Neural cell (in vitro differentiated cells): ENCODE measurements around the gene THOC1. TPM values are rescaled to one million over a fixed set of nuclear protein-coding genes. Genes with fewer than 3 reads are reported as not detected.
"Not testable (repeated sequence)": the region's sequence is repeated elsewhere in the genome, so short reads cannot be mapped to it uniquely, and the experiment has no call there.

Experiments
- H2AFZ ChIP-seq: fragments of 200-600, 300-800 bp; sonication (generic), shearing (Covaris generic); 2 replicates; pipeline ENCODE4 v1.6.0; 2014; ENCODE audit warnings: low read depth, mild to moderate bottlenecking, antibody characterized with exemption, low read length, moderate library complexity
- H3F3A ChIP-seq: fragments of 200-600 bp; shearing (Covaris generic); 2 replicates; pipeline ENCODE4 v1.6.1; 2016; ENCODE audit warnings: mild to moderate bottlenecking, moderate library complexity, mixed read lengths, antibody characterized with exemption, low read length; ENCODE audit not compliant: insufficient read depth, poor library complexity, severe bottlenecking
- H3K27ac ChIP-seq: fragments of 200-600, 300-800 bp; sonication (generic), shearing (Covaris generic); 2 replicates; pipeline ENCODE4 v1.5.1; 2014; ENCODE audit warnings: mild to moderate bottlenecking, low read length, moderate library complexity
- H3K27me3 ChIP-seq: fragments of 300-800, 200-600 bp; sonication (generic), shearing (Covaris generic); 2 replicates; pipeline ENCODE4 v1.6.0; 2014; ENCODE audit warnings: mild to moderate bottlenecking, low read depth, low read length, moderate library complexity; ENCODE audit not compliant: insufficient read depth
- H3K36me3 ChIP-seq: fragments of 300-800, 200-600 bp; sonication (generic), shearing (Covaris generic); 2 replicates; pipeline ENCODE4 v1.5.1; 2014; ENCODE audit warnings: mild to moderate bottlenecking, antibody characterized with exemption, low read length, moderate library complexity; ENCODE audit not compliant: insufficient read depth
- H3K4me2 ChIP-seq: fragments of 300-800, 200-600 bp; sonication (generic), shearing (Covaris generic); 2 replicates; pipeline ENCODE4 v1.6.0; 2014; ENCODE audit warnings: mild to moderate bottlenecking, low read length
- H3K4me3 ChIP-seq: fragments of 300-800, 200-600 bp; sonication (generic), shearing (Covaris generic); 2 replicates; pipeline ENCODE4 v1.5.1; 2014; ENCODE audit warnings: mild to moderate bottlenecking, low read length, moderate library complexity
- H3K79me2 ChIP-seq: fragments of 200-600 bp; shearing (Covaris generic); replicated peaks from 2 replicates; pipeline ENCODE4 v1.6.0; 2014; ENCODE audit warnings: mild to moderate bottlenecking, low read length, moderate library complexity; ENCODE audit not compliant: insufficient read depth
- H3K9ac ChIP-seq: fragments of 300-800, 200-600 bp; sonication (generic), shearing (Covaris generic); 2 replicates; pipeline ENCODE4 v1.6.1; 2016; ENCODE audit warnings: mild to moderate bottlenecking, low read length, mixed read lengths
- H3K9me2 ChIP-seq: fragments of 200-600 bp; shearing (Covaris generic); 2 replicates; pipeline ENCODE4 v1.6.1; 2016; ENCODE audit warnings: mild to moderate bottlenecking, low read length, mixed read lengths; ENCODE audit not compliant: insufficient read depth
- H3K9me3 ChIP-seq: fragments of 200-600, 300-800 bp; sonication (generic), shearing (Covaris generic); 2 replicates; pipeline ENCODE4 v1.6.1; 2016; ENCODE audit warnings: mild to moderate bottlenecking, mixed run types, low read length, moderate library complexity, mixed read lengths
- H4K20me1 ChIP-seq: fragments of 200-600 bp; shearing (Covaris generic); 2 replicates; pipeline ENCODE4 v1.6.1; 2016; ENCODE audit warnings: mild to moderate bottlenecking, mixed run types; ENCODE audit not compliant: insufficient read depth
- EP300 ChIP-seq: fragments of 450-650 bp; conservative IDR thresholded peaks from 2 replicates; pipeline ENCODE4 v1.6.1; 2014; ENCODE audit warnings: antibody characterized with exemption, mild to moderate bottlenecking, moderate library complexity; ENCODE audit not compliant: poor library complexity, severe bottlenecking
- EZH2 ChIP-seq: fragments of 200-600, 300-800 bp; shearing (Covaris generic), sonication (generic); IDR thresholded peaks from 2 replicates; pipeline ENCODE4 v1.6.1; 2014; ENCODE audit warnings: antibody characterized with exemption, low read length, borderline replicate concordance, mild to moderate bottlenecking; ENCODE audit not compliant: insufficient read depth, poor library complexity, severe bottlenecking
- MXI1 ChIP-seq: fragments of 450-650 bp; conservative IDR thresholded peaks from 2 replicates; pipeline ENCODE4 v1.6.1; 2014; ENCODE audit warnings: antibody characterized with exemption, mild to moderate bottlenecking; ENCODE audit not compliant: poor library complexity, severe bottlenecking
- POLR2AphosphoS5 ChIP-seq: IDR thresholded peaks from 2 replicates; pipeline ENCODE4 v1.6.1; 2012
- RAD21 ChIP-seq: fragments of 450-650 bp; conservative IDR thresholded peaks from 2 replicates; pipeline ENCODE4 v1.6.1; 2014; ENCODE audit warnings: antibody characterized with exemption, mild to moderate bottlenecking, moderate library complexity
- REST ChIP-seq: IDR thresholded peaks from 2 replicates; pipeline ENCODE4 v1.6.1; 2012; ENCODE audit warnings: borderline replicate concordance
- SMC3 ChIP-seq: fragments of 450-650 bp; conservative IDR thresholded peaks from 2 replicates; pipeline ENCODE4 v1.6.1; 2014; ENCODE audit warnings: antibody characterized with exemption, mild to moderate bottlenecking, moderate library complexity; ENCODE audit not compliant: poor library complexity
- TAF1 ChIP-seq: IDR thresholded peaks from 2 replicates; pipeline ENCODE4 v1.6.1; 2012; ENCODE audit warnings: low read depth
- polyA plus RNA-seq: library from polyadenylated mRNA; depleted of rRNA; stranded (reverse); fragments of >200 nt; gene quantifications from 2 replicates; pipeline ENCODE4 v1.2.3, GENCODE V29; 2014
- TF ChIP-seq, protein P1 (sequence below): fragments of 450-650 bp; IDR thresholded peaks from 2 replicates; pipeline ENCODE4 v1.5.1; 2014; ENCODE audit warnings: antibody characterized with exemption, mild to moderate bottlenecking, moderate library complexity; ENCODE audit not compliant: poor library complexity, severe bottlenecking

The THOC1 gene
- polyA plus RNA-seq, 1 donor from 2014 or later = 168 TPM

DNA sequence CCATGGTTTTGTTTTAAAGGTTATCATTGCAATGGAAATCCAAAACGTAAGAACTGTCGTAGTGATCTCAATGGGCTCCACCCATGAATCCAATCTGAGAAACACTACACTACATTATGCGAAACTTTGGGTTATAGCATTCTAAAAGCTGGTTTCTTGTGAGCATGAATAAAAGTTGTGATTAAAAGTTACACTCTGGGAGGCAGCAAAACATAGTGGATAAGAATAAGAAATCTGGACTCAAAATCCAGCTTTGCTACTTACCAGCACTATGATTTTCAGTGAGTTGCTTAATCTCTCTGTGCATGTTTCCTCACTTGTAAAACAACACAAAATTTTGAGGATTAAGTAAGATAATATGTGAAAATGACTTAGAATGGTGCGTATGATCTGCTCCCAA is 25.7 kb upstream of the THOC1 start:
- Histone ChIP-seq H3K27me3 (no peaks in the 10 kb centered on the region), H4K20me1 (no peaks in the 10 kb centered on the region), H3K27ac (no peak overlapping the region), H3K9me2 (no peaks in the 10 kb centered on the region), H3F3A (no peaks in the 10 kb centered on the region), H2AFZ (no peak overlapping the region), H3K79me2 (no peaks in the 10 kb centered on the region), H3K9me3 (no peaks in the 10 kb centered on the region), H3K4me2 (no peak overlapping the region), H3K4me3 (no peak overlapping the region), H3K9ac (no peak overlapping the region), H3K36me3 (no peaks in the 10 kb centered on the region)
- TF ChIP-seq EP300 (no peak), POLR2AphosphoS5 (no peak), TAF1 (no peak), SMC3 (peak; percentile 23)
- TF ChIP-seq, protein P1, sequence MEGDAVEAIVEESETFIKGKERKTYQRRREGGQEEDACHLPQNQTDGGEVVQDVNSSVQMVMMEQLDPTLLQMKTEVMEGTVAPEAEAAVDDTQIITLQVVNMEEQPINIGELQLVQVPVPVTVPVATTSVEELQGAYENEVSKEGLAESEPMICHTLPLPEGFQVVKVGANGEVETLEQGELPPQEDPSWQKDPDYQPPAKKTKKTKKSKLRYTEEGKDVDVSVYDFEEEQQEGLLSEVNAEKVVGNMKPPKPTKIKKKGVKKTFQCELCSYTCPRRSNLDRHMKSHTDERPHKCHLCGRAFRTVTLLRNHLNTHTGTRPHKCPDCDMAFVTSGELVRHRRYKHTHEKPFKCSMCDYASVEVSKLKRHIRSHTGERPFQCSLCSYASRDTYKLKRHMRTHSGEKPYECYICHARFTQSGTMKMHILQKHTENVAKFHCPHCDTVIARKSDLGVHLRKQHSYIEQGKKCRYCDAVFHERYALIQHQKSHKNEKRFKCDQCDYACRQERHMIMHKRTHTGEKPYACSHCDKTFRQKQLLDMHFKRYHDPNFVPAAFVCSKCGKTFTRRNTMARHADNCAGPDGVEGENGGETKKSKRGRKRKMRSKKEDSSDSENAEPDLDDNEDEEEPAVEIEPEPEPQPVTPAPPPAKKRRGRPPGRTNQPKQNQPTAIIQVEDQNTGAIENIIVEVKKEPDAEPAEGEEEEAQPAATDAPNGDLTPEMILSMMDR = no peak

DNA sequence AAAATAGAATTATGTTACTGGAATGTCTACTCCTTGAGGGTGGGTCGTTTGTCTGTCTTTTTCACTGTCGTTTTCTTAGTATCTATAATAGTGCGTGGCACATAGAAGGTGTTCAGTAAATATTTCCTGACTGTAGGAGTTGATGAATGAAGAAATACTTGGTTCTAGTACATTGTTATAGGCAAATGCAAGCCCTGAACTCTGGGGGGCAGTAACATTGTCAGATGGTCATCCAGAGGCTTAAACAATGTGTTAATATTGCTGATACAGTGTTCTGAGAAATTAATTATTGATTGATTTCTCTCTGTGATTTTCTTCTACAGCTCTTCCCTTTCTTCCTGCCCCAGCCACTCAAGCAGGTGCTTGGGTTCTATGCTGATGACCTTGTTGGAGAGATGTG is 24.4 kb upstream of the THOC1 start:
- no peaks in the 10 kb centered on the region for H3K9me2 ChIP-seq
- no peaks in the 10 kb centered on the region for H3K9me3 ChIP-seq
- H3K4me2 ChIP-seq = no peak overlapping the region
- H3K27ac ChIP-seq = no peak overlapping the region
- H3K27me3 ChIP-seq = no peaks in the 10 kb centered on the region
- TF ChIP-seq SMC3 (no peak), POLR2AphosphoS5 (no peak), REST (no peak), RAD21 (no peak), EZH2 (no peak), EP300 (no peak), MXI1 (no peak), TAF1 (no peak)
- TF ChIP-seq, protein P1 = no peak
- no peaks in the 10 kb centered on the region for H3K79me2 ChIP-seq
- no peak overlapping the region for H3K4me3 ChIP-seq
- H4K20me1 ChIP-seq = no peaks in the 10 kb centered on the region
- no peaks in the 10 kb centered on the region for H3K36me3 ChIP-seq
- H2AFZ ChIP-seq = no peak overlapping the region
- no peaks in the 10 kb centered on the region for H3F3A ChIP-seq
- no peak overlapping the region for H3K9ac ChIP-seq

DNA sequence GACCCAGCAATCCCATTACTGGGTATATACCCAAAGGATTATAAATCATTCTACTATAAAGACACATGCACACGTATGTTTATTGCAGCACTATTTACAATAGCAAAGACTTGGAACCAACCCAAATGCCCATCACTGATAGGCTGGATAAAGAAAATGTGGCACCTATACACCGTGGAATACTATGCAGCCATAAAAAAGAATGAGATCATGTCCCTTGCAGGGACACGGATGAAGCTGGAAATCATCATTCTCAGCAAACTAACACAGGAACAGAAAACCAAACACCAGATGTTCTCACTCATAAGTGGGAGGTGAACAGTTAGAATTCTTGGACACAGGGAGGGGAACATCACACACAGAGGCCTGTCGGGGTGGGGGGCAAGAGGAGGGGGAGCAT is 22.1 kb upstream of the THOC1 start:
- H3K4me3 ChIP-seq, H3K79me2 ChIP-seq, H3K27me3 ChIP-seq, H3K9me2 ChIP-seq, H3K9ac ChIP-seq, H3K27ac ChIP-seq, H3K4me2 ChIP-seq, H3K9me3 ChIP-seq, H3K36me3 ChIP-seq, H3F3A ChIP-seq, H2AFZ ChIP-seq, H4K20me1 ChIP-seq: not testable (repeated sequence)
